A673 (cell line): ENCODE measurements around the gene NRDC.

Experiments used
- CTCF ChIP-seq: fragments of 300-800, 200-600 bp; sonication (generic); conservative IDR thresholded peaks from 2 replicates; pipeline ENCODE4 v1.5.1; 2017; ENCODE audit warnings: low read depth, mild to moderate bottlenecking, antibody characterized with exemption, low read length, moderate library complexity, mixed read lengths
- EZH2 ChIP-seq: fragments of 200-600 bp; sonication (generic); IDR thresholded peaks from 2 replicates; pipeline ENCODE4 v1.6.1; 2017; ENCODE audit warnings: borderline replicate concordance, low read depth, mild to moderate bottlenecking, mixed read lengths, antibody characterized with exemption, low read length; ENCODE audit not compliant: poor library complexity, severe bottlenecking

- TF ChIP-seq EZH2 (no peak), CTCF (no peak)
These were observed 22.9 kb downstream of the NRDC start for GRCh38 chr1:51855624-51856023.
